Measurements from ENCODE around the gene ZNF622.

DNA sequence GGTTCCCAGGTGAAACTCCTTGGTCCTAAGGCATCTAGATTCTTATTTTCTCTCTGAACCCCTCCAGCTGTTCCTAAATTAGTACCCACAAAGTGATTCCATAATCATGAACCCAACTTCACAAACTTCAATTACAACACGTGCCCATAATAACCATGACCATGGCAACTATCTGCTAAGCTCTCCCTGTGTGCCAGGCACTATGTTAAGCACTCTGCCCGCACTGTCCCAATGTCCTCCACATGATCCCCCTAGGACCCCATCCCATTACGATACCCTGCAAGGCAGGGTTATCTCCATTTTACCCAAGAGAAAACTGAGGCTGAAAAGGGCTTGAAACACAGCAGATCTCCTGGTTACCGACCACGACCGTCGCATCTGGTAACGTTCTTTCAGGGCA is 25.3 kb upstream of the ZNF622 start:
- TF ChIP-seq, protein P1, sequence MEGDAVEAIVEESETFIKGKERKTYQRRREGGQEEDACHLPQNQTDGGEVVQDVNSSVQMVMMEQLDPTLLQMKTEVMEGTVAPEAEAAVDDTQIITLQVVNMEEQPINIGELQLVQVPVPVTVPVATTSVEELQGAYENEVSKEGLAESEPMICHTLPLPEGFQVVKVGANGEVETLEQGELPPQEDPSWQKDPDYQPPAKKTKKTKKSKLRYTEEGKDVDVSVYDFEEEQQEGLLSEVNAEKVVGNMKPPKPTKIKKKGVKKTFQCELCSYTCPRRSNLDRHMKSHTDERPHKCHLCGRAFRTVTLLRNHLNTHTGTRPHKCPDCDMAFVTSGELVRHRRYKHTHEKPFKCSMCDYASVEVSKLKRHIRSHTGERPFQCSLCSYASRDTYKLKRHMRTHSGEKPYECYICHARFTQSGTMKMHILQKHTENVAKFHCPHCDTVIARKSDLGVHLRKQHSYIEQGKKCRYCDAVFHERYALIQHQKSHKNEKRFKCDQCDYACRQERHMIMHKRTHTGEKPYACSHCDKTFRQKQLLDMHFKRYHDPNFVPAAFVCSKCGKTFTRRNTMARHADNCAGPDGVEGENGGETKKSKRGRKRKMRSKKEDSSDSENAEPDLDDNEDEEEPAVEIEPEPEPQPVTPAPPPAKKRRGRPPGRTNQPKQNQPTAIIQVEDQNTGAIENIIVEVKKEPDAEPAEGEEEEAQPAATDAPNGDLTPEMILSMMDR (IDR thresholded peaks at IDR 0.05; ENCODE audit: low read depth, low read length): no peak
- no peak for TF ChIP-seq POLR2A (IDR thresholded peaks at IDR 0.05; ENCODE audit: extremely low read depth, insufficient read length)

All from NB4 (cell line).